NCI-H748 treated with DMSO at 0.1 percent for 48 hours (cell line): Measurements from ENCODE around the gene LZTS3.
"Not testable (repeated sequence)": the region's sequence is repeated elsewhere in the genome, so short reads cannot be mapped to it uniquely, and the experiment has no call there.

Source experiments
- DNase-seq: peaks from one replicate; lab custom pipeline; 2025; lab: John Stamatoyannopoulos, UW

The LZTS3 gene

DNA sequence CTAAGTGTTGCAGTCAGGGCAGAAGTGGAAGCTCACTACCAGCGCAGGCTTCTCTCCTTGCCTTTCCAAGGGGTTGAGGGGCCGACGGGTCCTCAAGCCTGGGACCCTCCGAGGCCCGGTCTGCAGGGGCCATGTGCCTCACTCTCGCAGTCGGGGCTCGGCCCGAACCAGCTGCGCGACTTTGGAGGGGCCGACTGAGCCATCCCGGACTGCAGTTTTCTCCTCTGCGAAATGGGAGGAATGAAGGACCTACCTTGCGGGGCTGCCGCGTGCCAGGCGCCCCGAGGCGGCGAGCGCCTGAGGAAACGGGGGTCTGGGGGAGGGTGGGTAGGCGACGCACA, 5.6 kb downstream of the LZTS3 start:
- no peak for DNase-seq

DNA sequence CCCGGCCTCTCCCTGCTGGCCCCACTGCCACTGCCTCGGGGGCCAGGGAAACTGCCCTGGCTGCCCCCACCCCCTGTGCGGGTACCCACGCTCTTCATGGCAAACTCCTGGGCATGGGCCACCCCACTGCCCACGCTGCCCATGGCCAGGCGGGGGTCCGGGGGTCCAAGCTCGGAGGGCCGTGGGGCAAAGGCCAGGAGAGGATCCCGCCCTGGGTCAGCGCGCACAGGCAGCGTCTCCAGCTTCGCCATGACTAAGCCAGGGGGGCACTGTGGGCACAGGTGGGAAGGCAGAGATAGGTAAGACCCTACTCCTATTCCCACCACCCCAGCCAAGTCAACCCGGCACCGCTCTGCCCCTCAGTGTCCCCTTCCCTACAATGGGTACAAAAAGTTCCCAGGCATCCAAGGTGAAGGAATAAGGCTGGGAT, 6.4 kb downstream of the LZTS3 start:
- DNase-seq = no peak

DNA sequence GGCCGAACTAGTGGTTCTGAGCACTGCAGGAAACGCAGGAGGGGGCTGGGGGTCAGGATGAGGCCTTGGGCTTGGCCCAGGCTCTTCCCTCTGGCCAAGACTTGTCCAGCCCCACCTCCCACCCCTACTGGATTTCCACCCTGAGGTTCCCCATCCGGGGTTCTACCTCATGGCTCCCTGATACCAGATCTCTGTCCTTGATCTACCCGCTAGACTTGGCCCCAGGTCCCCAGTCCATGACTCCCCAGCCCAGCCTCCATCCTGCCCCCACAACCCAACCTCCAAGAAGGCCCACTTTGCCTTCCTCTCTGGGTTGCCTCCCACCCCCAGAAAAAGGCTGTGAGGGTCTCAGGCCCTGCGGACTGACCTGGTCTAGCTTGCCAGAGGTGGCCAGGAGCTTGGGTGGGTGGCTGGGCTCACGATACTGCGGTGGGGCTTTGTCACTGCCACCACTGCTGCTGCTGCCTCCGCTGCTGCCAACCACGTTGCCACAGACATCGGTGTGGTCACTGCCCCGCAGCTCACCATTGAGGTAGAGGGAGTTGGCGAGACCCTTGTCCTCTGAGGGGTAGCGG, 6.9 kb downstream of the LZTS3 start:
- DNase-seq = no peak

DNA sequence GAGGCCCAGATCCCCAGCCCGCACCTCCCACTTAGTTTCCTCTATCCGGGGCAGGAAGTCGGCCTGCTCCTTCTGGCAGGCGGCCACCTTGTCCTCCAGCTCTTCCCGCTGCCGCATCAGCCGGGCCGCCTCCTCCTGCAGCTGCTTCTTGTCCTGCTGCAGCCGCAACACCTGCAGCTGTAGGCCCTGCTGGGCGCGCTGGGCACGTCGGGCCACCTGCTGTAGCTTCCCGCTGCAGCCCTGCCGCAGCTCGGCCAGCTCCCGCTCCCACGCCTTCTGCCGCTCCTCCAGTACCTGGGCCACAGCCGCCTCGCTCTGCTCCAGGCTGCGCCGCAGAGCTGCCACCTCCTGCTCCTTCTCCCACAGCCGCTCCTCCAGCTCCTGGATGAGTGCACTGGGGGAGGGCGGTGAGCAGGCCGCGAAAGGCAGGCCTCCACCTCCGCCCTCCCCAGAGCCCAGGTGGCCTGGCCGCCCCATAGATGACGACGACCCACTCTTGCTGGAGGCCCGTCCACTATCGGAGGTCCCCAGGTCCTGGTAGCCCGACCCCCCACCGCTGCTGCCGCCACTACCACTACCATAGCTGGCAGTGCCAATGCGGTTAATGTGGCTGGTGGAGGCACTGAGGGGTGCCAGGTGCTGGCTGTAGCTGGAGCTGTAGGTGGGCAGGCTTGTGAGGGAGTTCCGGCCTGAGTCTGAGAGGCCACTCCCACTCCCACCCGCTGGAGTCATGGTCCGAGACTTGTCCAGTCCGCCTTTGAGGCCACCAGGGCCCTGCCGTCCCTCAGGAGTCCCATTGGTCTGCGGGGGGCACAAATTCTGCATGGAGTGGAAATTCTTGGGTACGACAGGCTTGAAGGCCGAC, 7.6 kb downstream of the LZTS3 start:
- DNase-seq = no peak

DNA sequence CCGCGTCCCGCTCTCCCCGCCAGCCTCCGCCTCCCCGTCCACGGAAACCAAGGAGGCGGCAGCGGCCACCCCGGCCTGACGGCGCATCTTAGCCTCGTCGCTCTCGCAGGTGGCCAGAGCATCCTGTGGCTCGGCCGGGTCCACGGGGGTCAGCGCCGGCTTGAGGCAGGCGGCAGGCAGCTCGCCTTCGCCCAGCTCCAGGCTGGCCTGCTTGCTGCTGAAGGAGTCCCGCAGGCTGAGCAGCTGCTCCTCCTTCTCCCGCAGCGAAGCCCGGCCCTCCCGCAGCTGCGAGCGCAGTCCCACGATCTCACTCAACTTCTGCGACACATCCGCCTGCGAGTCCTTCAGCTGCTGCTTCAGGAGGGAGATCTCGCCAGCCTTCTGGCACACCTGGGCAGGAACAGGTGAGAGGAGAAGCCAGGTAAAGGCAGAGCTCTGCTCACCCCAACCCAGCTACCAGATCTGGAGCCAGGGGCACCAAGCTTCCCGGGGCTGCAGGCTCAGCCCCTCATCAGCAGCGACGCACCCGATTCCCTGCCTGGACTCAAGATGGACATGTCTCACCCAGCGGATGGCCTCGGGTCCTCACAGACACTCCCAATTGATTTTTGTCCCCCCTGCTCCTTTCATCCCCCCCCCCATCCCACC, 8.5 kb downstream of the LZTS3 start:
- no peak for DNase-seq

DNA sequence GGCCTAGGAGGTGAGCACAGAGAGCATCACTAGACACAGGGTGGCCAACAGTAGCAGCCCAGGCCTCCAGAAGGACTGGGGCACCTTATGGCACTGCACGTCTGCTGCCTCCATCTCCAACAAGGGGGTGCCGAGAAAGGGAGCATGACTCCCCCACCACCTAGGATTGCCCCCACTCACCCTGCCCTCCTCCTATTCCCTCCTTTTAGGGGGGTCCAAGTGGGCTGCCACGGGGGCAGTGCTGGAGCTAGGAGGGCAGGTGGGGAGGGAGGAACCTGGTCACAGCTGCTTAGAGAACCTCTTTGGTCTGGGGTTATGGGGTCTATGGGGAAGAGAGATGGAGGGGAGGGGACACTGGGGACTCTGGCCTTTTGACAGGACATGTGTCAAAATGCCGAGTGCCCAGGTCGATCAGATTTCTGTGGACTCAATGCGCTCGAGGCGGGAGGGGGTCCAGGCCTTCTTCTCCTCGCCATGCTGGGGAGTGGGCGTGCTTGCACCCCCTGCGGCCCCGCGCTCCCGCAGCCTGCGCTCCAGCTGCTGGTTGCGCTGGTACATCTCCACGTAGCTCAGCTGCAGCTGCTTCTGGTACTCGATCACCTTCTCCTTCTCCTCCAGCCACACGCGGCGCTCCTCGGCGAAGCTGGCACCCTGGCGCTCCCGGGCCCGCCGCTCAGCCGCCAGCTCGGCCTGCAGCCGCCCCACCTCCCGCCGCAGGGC, 9.1 kb downstream of the LZTS3 start:
- no peak for DNase-seq

DNA sequence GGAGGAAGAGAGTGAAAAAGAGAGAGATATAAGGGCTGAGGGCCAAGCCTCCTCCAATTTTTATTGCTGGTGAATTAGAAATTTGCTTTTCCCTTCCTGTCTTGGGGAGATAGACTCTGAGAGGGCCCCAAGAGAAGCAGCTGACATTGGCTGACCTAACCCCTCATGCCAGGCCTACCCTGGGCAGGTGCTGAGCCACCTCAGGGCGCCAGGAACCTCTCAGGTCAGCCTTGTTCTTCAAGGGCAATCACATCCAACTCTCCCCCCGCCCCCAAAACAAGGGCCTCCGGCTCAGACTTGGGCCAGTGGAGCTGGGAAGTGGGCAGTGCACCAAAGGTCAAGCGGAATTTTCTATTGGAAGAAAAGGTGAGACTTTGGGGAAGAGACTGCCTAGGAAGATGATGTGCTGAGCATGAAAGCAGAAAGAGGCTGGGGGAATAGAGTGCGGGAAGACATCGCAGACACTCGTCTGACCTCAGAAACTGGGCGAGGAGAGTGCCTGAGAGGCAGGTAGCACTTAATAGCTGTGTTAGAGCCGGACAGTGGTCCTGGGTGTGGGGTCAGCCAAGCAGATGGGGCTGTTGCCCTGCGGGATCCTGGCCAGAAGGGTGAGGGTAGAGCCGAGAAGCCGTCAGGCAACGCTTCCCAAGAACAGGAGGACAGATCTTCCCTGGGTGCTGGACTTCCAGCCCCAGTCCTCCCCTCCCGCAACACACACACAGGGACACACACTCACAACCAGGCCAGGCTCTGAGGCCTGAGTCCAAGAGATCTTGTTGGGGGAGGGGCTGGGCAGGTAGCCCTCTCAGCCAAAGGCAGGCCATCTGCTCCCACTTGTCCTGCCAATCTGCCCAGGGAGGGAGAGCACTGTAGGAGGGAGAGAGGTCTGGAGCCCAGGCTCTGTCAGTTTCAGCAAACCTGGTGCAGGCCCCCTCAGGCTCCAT, 10.0 kb downstream of the LZTS3 start:
- DNase-seq = no peak

DNA sequence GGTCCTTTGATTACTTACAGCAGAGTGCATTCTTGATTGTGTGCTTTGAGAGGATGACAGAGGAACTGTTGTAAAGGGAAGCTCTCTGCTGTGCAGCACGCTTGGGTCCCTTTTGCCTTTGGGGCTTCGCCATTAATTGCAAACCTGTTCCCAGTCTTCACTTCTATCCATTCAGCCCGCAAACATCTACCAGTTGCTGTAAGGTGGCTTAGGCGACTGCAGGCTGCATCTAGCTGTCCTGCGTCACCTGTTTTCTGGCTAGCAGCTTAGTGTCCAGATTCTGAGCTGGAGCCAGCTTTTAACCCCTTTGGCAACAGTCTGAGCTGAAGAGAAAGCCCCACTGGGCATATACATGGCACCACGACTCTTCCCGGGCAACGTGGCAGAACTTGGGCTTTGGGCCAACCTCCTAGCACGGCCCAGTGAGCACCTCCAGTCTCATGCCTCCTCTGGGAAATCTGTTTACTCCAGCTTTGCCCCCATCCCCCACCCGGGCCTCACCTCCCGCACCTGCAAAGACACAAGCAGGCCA, 11.2 kb downstream of the LZTS3 start:
- DNase-seq = no peak

DNA sequence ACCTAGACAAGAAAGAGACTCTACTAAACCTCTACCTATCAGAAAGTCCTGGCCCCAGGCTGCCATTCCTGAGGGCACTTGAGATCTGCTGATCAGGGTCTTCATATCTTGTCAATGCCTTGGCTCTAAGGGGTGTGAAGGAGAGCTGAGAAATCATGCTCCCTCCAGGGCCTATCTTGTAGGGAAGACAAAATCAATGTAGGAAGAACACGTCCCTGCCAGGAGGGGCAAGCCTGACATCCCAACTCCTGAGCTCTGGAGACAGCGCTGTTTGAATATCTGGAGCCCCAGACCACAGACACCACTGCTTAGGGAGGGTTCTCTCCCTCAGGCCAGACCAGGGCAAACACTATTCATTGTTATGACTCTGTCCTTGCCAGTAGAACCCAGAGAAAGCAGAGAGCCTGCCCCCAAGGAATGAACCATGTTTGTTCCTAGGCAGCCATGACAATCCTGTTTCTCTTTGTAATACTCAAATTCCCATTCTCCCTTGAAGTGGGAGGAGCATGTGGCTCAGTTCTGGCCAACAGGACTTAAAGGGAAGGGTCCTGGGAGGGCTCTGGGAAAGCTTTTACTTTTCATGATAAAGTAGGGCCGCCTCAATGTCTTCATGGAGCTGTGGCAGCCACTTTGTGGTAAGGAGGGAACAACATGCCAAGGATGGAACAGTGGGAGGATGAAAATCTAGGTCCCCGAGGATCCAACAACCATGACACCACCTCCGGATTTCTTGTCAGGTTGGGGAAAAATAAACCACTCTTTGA, 11.9 kb downstream of the LZTS3 start:
- DNase-seq = no peak

DNA sequence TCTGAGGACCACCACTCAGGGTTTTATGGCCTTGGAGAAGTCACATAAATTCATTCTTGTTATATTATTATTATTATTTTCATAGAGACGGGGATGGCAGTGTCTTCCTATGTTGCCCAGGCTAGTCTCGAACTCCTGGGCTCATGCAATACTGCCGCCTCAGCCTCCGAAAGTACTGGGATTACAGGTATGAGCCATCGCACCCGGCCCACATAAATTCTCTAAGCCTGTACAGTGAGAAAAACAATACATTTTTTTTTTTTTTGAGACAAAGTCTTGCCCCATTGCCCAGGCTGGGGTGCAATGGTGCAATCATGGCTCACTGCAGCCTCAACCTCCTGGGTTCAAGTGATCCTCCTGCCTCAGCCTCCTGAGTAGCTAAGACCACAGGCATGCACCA, 12.9 kb downstream of the LZTS3 start:
- no peak for DNase-seq

DNA sequence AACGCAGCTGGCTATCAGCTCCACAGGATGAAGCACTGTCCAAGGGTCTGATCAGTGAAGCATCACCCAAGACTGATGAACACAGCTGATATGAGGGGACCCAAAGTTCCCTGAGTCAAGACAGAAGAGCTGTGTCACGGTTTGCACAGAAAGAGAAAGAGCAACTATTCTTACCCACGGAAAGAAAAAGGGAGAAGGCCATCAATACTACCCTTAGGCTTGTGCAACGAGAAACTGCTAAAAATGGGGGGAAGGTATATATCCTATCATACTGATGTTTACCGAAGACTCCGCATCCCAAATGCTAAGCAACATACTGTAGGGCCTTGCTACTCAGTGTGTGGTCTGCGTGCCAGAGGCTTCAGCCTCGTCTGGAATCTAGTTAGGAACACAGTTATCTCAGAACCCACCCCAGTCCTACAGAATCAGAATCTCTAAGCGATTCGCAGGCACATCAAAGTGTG, 14.3 kb downstream of the LZTS3 start:
- no peak for DNase-seq

DNA sequence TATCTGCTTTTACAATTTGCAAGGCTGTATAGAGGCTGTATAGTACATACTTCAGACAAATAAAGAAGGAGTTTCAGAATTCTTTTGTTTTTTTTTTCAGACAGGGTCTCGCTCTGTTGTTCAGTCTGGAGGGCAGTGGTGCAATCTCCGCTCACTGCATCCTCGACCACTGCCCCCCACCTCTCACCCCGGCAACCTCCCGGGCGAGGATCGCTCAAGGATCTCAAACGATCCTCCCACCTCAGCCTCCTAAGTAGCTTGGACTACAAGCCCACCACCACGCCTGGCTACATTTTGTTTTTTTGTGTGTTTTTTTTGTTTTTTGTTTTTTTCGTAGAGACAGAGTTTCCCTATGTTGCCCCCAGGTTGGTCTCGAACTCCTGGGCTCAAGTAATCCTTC, 15.5 kb downstream of the LZTS3 start:
- DNase-seq = no peak

DNA sequence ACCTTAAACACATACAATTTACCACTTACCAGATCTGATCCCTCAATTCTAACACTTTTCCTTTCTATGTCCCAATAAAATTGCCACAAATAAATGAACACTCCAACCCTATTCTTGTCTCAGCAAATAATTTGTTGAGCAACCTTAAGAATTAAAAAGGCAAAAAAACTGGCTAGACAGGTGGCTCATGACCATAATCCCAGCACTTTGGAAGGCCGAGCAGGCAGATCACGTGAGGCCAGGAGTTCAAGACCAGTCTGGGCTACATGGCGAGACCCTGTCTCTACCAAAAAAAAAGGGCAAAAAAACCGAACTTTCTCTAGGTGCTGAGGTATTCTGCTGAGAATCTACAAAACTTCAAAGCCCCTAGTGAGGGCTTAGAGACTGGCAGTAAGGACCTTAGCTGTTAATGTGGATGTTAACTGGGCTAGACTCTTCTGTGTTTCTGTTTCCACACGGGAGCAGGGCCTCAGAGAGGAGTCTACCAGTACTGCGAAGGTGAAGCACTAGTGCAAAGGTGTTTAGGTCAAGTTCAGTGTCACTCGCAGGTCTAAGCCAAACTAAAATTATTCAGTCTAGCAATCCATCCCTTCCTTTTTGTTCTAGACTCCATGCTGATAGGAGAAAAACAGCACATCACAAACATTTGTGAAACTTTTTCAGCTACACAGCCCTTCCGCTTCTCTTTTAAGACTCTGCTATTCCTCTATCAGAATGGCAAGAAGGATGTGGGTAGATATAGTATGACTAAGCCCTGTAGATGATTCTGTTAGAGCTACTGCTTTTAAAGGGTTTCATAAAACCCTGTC, 16.3 kb downstream of the LZTS3 start:
- DNase-seq = no peak

DNA sequence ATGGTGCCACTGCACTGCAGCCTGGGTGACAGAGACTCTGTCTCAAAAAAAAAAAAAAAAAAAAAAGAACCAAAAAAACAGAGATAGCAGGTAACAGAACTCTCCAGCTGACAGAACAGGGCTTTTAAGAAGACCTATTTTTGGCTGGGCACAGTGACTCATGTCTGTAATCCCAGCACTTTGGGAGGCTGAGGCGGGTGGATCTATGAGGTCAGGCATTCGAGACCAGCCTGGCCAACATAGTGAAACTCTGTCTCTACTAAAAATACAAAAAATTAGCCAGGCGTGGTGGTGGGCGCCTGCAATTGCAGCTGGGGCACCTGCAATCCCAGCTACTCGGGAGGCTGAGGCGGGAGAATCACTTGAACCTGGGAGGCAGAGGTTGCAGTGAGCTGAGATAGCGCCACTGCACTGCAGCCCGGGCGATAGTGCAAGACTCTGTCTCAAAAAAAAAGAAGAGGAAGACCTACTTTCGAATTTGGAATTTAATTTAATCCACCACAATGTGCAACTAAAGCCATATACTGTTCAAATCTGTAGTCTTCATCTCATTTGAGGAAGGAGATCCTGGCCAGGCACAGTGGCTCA, 21.2 kb downstream of the LZTS3 start:
- DNase-seq = not testable (repeated sequence)

DNA sequence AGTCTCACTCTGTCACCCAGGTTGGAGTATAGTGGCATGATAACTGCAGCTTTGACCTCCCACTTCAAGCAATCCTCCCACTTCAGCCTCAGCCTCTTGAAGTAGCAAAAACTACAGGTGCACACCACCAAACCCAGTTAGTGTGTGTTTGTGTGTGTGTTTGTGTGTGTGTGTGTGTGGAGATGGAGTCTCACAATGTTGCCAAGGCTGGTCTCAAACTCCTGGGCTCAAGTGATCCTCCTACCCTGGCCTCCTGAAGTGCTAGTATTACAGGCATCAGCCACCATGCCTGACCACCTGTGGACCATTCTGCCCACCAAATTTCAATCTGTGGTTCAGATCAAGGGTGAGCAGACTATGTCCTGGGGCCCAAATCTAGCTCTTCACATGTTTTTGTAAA, 22.4 kb downstream of the LZTS3 start:
- DNase-seq = no peak

DNA sequence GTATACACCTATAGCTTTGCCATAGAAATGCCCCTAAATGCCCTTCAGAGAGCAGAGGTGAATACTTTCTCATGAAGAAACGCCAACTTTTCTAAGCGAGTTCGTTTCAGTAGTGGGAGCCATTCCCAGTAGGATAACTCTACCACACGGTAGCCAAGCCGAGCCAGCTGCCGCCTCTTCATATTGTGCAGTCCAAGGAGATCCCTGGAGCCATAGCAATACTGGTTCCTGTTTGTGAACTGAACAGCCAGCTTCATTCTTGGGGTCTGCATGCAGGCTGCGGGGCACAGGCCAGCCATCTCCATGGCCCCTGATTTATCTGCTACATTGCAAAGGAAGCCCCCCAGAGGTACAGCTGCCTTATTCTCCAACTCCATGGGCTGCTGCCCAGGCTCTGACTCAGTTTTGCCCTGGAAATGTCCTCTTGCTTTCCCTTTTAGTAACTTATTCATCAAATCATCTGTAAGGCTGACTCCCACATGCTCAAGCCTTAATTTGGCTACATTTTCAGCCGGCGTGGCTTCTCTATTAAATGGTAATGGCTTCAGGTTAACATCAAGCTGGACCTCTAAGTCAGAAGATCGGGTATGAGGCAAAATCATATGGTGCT, 26.5 kb downstream of the LZTS3 start:
- DNase-seq = no peak

DNA sequence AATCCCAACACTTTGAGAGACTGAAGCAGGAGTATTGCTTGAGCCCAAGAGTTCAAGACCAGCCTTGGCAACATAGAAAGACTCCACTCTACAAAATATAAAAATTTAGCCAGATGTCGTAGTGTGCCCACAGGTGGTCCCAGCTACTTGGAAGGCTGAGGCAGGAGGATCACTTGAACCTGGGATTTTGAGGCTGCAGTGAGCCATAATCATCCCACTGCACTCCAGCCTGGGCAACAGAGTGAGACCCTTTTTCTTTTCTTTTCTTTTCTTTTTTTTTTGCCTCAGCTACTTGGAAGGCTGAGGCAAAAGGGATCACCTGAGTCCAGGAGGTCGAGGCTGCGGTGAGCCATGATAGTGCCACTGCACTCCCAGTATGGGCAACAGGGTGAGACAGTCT, 31.6 kb downstream of the LZTS3 start:
- no peak for DNase-seq

DNA sequence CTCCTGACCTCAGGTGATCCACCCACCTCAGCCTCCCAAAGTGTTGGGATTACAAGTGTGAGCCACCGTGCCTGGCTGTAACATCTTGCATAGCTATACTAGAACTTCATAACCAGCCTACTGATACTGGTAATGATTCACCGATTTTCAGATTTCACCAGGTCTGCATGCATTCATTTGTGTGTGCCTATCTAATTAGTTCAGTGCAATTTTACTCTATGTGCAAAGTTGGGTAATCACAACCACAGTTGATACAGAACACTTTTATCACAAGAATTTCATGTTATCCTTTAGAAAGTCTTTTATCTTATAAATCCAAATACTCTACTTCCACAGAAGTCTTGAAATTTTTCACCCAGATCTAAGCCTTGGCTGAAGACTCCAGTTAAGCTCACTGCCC, 35.9 kb downstream of the LZTS3 start:
- DNase-seq = no peak
